NCI-H2171 (cell line): Measurements from ENCODE around the gene CYB561A3.

Experiments
- DNase-seq: peaks from one replicate; lab custom pipeline; 2025; lab: John Stamatoyannopoulos, UW

The CYB561A3 gene

DNA sequence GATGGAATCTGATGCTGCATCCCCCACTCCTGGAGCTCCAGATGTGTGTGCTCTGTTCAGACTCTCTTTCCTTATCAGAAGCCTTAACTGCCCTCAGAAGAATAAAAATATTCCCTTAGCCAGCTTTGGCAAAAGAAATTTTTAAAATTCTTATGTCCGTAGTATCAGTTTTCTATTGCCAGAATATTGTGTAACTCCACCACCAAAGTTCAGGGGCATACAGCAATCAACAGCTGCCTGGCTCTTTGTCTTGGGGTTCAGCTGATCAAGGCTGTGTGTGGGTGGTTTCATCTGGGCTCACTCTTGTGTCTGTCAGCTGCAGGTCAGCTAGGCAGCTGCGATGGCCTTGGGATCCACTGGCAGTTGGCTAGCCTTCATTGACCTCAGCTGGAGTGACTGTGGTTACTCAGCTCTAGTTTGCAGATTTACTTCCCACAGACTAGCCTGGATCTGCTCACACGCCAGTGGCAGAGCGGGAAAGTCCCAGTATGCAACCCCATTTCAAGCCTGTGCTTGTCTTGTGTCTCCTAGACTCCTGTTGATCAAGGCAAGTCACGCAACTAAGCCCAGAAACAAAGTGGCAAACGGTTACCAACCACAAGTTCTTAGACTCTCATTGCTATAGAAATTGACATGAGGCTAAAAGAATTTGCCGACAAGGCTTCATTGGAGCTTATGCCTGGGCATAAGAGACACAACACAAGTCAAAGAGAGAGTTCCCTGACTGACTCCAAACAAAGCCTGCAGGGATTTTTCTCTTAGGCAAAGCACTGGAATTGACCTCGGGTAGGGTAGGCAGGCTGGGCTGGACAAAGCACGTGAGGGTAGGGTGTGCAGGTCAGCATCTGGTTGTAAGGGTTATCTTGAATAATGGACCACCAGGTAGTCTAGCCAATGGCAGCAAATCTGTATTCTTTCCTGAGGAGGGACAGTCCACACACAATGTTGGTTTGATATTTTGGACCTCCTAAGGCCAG lies 8.0 kb upstream of the CYB561A3 start:
- no peak for DNase-seq

DNA sequence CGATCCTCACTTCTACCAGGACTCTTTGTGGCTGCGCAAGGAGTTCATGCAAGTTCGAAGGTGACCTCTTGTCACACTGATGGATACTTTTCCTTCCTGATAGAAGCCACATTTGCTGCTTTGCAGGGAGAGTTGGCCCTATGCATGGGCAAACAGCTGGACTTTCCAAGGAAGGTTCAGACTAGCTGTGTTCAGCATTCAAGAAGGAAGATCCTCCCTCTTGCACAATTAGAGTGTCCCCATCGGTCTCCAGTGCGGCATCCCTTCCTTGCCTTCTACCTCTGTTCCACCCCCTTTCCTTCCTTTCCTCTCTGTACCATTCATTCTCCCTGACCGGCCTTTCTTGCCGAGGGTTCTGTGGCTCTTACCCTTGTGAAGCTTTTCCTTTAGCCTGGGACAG lies 7.0 kb upstream of the CYB561A3 start:
- no peak for DNase-seq

DNA sequence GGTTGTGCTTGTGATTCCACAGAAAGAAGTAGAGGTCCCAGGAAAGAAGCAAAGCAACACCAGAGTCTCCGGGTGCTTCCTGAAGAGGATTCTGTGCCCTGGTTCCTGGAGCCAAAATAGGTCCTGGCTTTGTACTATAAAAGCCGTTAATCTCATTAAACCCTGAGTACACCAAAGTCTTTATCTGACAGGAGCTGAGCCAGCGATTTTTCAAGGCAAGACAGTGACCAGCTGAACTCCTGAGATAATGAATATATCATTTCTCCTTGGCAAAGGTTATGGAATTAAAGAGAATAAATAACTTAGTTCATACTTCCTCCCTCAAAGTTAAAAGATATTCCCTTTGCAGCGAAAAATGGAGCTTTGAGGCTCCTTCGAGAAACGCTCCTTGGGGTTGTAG lies 5.7 kb upstream of the CYB561A3 start:
- DNase-seq: no peak

DNA sequence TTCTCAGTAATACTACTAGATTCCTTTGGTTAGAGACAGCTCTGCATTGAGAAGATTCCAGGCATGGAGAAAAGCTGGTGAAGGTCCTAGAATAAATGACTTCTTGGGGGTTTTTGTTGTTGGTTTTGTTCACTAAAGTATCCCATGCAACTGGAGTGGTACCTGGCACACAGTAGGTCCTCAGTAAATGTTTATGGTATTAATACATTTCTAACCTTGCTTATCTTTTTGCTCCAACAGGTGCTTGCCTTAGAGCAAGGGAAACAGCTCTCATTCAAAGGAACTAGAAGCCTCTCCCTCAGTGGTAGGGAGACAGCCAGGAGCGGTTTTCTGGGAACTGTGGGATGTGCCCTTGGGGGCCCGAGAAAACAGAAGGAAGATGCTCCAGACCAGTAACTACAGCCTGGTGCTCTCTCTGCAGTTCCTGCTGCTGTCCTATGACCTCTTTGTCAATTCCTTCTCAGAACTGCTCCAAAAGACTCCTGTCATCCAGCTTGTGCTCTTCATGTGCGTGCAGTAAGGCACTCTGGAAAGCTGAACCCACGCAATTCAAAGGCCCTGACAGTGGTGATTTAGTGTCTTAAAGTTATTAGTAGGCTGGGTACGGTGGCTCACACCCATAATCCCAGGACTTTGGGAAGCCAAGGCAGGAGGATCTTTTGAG lies 2.5 kb upstream of the CYB561A3 start:
- no peak for DNase-seq

DNA sequence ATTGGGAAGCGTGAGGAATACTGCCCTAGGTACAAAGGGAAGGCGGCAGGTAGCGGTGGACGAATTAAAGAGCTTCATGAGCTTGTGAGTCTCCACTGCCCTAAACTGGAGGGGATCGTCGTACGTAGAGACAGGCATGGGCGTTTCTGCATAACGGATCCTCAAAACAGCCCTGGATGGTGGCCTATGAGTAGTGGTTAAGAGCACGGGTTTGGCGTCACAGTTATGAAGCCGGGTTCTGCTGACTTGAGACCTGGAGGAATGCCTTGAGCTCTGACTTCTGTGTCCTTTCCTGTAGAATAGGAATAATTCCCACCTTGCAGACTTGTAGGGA lies 827 bp upstream of the CYB561A3 start:
- no peak for DNase-seq

DNA sequence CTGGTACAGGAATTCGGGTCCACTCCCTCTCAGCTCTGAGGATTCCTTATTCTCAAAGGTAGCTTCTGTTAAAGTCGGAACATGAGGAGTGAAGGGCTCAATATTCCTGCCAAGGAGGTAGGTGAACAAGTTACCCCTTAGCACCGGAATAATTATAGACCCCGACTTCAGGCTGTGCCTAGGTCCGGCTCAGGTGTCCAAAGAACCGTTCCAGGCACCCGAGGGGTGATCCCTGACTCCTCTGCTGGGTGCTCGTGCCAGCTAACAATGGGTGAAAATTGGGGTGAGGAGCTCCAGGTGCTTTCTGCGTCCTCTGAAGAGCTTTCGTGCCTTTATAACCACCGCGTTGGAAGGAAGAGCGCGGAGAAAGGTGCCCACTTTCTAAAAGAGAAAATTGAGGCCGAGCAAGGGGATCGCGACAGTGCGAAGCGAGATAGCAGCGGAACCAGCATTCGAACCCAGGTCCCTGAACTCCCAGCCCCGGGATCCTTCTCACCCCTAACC lies 393 bp downstream of the CYB561A3 start:
- DNase-seq: no peak

DNA sequence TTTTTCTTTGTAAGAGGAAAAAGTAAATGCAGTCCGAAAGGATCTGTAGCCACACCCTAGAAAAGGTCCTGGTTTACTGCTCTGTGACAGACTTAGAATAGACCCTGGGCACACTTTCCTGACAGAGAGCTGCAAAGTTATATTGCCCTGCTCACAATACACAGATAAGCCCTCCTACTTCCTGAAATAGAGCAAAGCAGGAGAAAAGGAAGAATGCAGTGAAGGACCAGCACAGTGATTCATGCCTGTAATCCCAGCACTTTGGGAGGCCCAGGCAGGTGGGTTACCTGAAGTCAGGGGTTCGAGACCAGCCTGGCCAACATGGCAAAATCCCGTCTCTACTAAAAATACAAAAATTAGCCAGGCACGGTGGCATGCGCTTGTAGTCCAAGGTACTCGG lies 2.2 kb downstream of the CYB561A3 start:
- DNase-seq: no peak

DNA sequence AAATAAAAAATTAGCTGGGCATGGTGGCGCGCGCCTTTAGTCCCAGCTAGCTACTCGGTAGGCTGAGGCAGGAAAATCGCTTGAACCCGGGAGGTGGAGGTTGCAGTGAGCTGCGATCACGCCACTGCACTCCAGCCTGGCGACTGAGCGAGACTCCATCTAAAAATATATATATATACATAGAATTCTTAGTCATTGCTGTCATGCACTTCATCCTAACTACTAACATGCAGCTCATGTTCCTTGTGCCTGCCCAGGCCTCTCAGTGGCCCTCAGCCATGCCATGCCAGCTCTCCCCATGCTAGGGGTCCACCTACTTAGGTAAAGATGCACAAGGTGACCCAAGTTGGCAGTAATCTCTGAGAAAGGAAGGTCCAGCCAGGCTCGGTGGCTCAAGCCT lies 3.1 kb downstream of the CYB561A3 start:
- no peak for DNase-seq

DNA sequence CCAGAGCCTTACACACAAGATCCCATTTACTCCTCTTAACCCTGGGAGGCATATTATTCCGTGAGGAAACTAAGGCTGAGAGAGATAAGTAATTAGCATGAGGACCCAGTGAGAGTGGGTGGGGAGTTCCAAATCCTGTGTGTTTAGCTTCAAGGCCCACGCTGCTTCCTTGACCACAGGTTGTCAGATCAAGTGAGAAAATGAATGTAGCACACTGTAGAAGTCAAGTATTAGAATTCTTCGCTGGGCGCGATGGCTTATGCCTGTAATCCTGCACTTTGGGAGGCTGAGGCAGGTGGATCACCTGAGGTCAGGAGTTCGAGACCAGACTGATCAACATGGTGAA lies 3.8 kb downstream of the CYB561A3 start:
- DNase-seq: no peak

DNA sequence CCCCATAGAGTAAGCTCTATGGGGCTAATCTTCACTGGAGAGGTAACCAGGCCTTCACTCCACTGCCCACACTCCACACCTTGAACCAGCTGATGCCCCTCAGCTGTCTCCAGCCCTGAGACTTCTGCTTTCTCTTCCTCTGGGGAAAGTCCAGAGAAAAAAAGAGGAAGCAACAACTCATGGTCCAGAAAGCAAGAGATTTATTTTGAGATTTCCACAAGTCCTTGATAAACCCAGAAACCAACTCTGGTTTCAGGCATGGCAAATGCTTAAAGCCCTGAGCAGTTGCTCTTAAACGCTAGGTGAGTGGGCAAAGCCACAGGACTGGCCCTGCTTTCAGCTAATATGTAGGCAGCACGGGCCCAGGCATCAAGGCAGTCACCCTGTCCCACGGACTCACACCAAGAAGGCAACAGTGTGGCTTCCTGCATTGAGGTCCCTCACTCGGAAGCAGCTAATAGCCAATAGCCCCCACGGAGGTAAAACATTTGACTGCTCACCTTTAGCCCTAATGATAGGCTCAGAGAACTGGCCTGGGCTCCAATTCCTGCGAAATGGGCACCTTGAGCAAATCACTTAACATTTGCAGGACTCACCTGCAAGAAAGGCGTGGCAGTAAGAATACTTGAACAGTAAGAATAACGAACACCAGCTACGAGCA lies 4.3 kb downstream of the CYB561A3 start:
- no peak for DNase-seq

DNA sequence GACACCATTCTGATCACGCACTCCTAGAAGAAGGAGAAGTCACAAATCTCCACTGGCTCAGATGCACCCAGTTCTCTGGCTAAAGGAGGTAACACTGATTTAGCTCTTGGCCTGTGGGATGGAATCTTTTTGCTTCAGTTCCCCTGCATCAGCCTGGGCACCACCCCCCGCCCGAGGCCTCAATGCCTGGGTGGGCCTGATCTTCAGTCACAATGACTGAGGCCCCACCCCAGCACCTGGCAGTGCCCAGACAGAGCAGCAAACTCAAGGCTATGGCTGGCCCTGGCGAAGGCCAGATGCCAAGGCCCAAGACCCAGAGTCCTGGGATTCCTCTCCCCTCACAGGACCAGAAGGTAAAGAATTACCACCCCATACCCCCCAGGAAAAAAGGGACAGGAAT lies 5.0 kb downstream of the CYB561A3 start:
- DNase-seq: no peak

DNA sequence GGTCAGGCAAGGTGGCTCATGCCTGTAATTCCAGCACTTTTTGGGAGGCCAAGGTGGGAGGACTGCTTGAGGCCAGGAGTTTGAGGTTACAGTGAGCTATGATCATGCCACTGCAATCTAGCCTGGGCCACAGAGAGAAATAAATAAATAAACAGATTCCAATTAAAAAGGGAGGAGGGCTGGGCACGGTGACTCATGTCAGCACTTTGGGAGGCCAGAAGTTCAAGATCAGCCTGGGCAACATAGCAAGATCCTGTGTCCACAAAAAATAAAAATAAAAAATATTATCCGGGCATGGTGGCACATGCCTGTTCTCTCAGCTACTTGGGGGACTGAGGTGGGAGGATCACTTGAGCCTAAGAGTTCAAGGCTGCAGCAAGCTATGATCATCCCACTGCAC lies 7.5 kb downstream of the CYB561A3 start:
- DNase-seq: no peak

DNA sequence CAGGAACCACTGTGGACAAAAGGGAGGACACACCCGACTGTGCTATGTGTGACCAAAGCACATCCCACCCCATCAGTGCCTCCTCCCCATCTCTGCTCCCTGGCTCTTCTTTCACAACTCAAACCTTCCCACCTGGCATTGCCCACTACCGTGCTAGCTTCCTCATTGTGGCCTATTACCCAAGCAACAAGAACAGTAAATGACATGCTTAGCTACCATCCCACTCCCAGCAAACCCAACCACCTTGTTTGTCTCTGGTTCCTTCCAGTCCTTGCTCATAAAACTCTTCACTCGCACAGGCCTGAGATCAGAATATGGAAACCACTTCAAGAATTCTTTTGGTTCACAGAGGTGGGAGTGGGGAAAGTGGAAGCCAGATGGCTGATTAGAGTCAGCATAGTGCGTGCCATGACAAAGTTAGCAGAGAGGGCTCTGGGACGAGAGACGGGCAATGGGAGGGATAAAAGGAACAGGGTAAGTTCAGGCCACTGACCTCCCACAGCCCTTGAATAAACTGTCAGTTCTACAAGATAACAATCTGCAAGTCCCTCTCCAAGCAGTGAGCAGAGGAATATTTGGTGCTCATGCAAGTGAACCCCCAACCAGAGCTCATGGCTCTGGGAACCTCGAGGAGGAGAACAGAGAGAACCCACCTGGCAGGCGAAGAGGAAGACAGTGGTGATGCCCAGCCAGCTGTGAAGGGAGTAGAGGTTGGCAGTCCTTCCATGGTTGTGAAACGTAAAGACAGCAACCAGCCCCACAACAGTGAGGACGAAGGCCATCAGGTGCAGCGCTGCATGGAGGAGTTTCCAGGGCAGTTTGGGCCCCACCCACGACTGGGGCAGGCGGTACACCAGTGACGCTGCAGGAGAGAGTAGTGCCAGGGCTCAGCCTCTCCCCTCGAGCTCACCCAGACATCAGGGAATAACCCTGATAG lies 8.3 kb downstream of the CYB561A3 start:
- DNase-seq: no peak

DNA sequence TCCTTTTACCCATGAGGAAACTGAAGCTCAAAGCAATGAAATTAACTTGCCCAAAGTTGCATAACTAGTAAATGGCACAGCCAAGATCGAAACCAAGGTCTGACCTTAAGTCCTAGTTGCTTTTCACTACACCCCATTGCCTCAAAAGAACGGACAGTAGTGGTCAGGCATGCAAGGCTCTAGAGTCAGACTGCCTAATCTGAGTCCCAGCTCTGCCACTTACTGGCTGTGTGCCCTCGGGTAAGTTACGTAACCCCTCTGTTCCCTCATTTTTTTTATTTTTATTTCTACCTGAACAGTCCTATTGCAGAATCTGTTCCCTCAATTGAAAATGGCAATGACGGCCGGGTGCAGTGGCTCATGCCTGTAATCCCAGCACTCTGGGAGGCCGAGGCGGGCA lies 9.6 kb downstream of the CYB561A3 start:
- no peak for DNase-seq

DNA sequence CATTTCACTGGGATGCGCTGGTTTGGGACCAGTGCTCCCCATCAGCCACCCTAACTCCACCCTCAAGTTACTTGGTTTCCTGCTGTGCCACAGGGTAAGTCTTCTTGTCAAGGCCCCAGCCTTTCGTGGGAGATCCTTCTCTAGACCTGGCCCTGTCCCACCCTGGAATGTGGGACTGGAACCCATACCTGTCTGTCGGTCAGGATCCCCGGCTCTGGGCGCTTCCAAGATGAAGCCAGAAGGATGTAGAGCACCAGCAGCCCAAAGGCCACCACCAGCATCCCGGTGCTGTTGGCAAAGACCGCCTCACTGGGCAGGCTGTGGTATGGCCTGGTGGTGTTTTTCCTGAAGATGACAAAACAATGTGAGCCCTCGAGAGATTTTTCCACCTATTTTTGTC lies 10.9 kb downstream of the CYB561A3 start:
- DNase-seq: no peak

DNA sequence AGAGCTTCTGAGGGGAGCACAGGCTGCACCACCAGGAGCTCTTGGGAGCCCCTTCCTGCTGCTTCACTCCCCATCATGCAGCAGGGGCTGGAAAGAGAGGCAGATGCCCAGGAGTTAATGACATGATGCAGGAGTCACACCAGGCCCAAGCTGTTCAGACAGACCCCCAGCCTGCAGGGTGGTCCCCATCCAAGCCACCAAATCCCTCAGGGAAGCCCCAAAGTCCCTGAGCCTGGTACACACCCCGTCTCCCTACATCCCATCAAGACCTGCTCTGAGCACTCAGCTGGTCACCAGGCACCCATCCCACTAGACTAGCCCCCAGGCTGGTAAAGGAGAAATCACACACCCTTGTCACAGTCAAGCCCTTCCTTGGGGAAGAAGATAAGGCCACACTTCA lies 11.3 kb downstream of the CYB561A3 start:
- DNase-seq: no peak

DNA sequence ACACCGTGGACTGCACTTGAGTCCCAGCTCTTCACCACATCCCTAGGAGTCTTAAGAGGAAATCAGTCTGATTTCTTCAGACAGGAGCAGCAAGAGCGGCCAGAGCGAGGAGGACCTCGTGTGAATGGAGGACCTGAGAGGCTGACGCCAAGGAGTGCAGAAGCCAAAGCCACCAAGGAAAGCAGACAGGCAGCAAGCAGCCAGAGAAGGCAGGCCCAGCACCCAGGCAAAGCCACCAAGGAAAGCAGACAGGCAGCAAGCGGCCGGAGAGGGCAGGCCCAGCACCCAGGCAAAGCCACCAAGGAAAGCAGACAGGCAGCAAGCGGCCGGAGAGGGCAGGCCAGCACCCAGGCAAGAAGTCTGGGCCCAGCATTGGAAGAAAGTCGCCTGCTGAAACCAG lies 11.8 kb downstream of the CYB561A3 start:
- no peak for DNase-seq

DNA sequence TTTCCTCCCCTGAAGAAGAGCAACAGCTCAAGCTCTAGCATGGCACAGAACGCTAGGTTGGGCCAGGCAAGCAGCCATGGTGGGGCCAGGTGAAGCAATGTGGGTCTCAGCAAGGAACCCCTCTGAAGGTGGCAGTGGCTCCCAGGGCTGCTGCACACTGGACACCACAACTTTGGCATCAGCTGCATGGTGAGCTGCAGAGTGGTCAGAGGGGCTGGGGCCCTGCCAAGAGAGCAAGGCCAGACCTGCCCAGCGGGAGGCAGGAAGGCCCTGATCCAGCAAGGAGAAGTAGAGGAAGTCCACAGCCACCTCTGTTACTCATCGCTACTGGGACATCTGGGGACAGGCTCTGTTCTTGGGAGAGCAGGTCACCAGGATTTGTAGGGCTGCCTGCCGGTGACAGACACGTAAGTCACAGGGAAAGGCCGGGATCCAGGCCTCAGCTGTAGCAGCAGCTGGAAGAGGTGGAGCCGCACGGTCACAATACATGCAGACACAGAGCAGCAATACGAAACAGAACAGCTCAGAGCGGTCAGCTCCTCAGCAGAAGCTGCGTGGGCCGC lies 12.4 kb downstream of the CYB561A3 start:
- DNase-seq: no peak

DNA sequence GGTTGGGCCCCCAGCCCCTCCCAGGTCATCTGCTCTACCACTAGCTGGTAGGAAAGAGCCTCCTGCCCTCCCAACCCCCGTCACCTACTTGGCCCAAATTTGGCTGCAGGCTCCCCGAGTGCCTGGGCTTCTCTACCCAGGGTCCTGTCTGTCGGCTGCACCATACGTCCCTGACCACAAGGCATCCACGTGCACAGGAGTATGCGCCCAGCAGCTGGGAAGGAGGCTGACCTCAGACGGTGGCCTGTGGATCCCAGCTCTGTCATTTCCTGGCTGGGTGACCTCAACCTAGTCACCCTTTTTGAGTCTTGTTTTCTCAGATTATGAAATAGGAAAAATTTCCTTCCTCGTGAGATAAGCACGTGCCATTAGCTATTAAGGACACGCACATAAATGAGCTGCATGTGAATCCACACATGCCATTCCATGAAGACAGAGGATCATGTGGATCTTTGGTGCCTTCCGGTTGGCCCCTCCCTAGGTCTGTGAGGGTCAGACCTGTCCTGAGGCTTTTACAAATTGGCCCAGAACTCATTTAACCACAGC lies 13.7 kb downstream of the CYB561A3 start:
- DNase-seq: no peak

DNA sequence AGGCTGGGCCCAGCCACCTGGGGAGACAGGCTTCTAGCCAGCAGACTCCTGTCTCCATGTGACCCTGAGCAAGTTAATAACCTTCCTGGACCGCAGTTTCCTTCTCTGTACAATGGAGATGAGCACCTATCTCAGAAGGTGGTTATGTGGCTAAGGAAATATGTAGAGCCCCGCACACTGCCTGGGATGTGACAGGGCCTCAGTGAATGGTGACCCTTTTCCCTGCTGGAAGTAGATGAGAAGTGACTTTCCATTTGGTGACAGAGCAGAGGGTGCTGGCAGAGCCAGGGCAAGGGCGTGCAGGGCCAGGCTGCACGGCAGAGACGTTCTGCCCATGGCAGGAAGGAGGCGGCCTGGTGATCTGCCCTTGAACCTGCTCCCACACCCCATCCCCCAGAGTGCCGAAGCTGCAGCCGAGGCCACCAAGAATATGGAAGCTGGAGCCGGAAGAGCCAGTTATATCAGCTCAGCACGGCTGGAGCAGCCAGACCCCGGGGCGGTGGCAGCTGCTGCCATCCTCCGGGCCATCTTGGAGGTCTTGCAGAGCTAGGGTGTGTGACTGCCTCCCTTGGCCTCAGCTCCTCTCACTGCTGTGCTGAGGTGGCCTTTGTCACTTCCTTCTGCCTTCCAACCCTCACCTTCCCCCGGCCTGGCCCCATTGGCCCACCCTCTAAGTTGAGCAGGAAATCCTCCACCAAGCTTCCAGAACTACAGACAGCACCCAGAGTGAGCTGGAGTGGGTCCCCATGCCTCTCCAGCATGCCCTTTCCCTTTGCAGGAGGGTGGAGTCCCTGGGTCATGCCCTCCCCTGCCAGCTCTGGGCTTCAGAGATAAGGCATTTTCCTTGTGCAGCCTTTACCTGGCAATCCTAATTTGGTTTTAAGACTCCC lies 15.5 kb downstream of the CYB561A3 start:
- no peak for DNase-seq
